ENCODE data around the gene BTNL2.

- TF ChIP-seq TRIM28 (IDR thresholded peaks at IDR 0.05; ENCODE audit: borderline replicate concordance, low read length) (no peak), ZNF274 (IDR thresholded peaks at IDR 0.05; ENCODE audit: low read length) (no peak), ZNF274 (tag by site-specific recombination; IDR thresholded peaks at IDR 0.05; ENCODE audit: borderline replicate concordance) (no peak), CTCF (tag by site-specific recombination; IDR thresholded peaks at IDR 0.05) (no peak), ZNF768 (tag by site-specific recombination; IDR thresholded peaks at IDR 0.05) (no peak), ZNF785 (tag by site-specific recombination; IDR thresholded peaks at IDR 0.05) (no peak), ZNF311 (tag by site-specific recombination; IDR thresholded peaks at IDR 0.05; ENCODE audit: borderline replicate concordance) (no peak)
Measured at GRCh38 chr6:32431142-32431541, 24.2 kb upstream of the BTNL2 start.

All from HEK293 (cell line).